SIG-M5 (cell line): ENCODE data around the gene SLC9A4.

Experiments used
- DNase-seq: peaks from one replicate; lab custom pipeline; 2025; lab: John Stamatoyannopoulos, UW

SLC9A4 gene

DNA sequence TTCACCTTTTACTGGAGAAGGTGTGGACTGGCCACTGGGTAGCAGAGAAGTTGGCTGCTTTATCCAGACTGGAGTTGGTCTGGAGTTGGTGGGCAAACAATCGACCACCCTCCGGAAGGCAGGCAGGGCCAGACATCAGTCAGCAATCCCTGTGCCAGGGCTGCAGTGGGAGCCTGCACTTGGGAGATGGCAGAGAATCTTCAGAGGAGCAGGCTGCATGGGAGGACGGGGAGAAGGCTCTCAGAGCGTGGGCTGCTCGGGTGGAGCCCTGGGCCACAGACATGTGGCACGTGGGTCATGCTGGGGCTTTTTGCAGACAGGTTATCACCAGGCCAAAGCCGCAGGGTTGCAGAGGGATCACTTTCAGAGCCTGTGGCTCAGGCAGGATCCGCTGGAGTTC is 29.6 kb downstream of the SLC9A4 start:
- DNase-seq, result no peak

DNA sequence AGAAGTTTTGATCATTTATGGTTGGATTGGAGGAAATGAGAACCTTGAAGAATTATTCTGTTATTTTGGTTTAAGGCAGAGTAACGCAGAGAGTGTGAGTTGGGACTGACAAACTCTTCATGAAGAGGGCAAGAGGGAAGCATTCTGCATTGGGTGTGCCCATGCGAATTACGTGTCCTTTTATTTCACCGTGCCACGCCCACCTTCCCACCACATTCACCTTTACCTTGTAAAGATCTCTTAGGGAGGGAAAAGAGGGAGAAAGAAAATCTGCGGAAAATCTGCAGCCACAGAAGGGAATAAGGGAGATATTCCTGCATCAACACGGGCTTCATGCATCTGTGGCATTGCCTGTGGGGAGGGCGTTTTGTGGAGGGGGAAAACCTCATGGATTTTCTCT is 31.8 kb downstream of the SLC9A4 start:
- DNase-seq, result no peak

DNA sequence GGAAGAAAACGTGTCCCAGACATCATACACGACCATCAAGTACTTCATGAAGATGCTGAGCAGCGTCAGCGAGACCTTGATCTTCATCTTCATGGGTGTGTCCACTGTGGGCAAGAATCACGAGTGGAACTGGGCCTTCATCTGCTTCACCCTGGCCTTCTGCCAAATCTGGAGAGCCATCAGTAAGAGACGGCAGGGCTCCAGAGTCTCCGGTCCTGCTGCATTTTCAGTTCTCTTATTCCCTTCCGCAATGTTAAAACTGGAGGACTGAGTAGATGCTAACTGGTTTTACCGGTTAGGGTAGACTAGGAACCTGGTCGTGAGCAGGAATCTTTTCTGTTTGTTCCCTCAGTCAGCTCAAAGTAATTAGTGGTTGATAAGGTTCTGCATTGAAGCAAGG is 32.3 kb downstream of the SLC9A4 start:
- no peak for DNase-seq

DNA sequence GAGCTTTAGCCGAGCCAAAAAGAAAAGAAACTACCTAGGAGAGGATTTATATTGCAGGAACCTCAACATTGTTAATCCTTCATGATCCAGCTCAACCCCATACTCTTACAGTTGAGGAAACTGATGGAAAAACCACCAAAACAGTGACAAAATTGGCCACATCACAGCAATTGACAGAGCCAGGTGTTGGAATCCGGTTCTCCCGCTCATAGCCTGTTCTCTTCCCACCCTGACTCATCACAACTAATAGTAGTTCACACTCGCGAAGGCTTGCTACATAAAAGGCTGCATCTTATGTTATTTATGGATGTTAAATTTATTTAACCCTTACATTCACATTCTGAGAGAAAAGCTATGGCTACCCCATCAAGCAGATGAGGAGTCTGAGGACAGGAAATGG is 33.7 kb downstream of the SLC9A4 start:
- no peak for DNase-seq

DNA sequence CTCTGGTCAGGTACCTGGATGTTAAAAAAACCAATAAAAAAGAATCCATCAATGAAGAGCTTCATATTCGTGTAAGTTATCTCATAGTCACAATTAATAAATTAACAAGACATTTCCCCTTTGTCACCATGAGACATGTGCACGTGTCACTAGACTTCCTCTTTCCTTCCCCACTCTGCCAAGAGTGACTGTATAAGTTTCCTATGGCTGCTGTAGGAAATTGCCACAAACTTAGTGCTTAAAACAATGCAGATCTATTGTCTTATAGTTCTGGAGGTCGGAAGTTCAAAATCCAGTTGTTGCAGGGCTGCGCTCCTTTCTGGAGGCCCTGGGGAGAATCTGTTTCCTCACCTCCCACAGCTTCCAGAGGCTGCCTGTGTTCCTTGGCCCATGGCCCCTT is 35.8 kb downstream of the SLC9A4 start:
- no peak for DNase-seq

DNA sequence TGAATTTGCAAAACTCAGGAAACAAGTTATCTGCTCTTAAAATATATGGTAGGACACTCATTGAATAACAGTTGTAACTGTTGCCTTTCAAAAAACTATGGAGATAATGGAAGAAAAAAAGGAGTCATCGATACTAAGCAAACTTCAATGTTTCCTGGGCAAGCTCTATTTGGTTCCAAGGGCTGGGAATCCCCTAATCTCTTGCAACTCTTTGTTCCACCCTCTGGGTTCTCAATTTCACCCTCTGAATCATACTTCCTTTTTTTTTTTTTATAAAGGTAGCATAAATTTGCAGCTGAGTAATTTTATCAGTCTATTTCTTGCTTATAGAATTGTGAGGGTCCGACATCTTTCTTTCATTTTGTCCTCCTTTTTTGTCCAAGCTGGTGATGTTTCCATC is 36.7 kb downstream of the SLC9A4 start:
- DNase-seq, result no peak

DNA sequence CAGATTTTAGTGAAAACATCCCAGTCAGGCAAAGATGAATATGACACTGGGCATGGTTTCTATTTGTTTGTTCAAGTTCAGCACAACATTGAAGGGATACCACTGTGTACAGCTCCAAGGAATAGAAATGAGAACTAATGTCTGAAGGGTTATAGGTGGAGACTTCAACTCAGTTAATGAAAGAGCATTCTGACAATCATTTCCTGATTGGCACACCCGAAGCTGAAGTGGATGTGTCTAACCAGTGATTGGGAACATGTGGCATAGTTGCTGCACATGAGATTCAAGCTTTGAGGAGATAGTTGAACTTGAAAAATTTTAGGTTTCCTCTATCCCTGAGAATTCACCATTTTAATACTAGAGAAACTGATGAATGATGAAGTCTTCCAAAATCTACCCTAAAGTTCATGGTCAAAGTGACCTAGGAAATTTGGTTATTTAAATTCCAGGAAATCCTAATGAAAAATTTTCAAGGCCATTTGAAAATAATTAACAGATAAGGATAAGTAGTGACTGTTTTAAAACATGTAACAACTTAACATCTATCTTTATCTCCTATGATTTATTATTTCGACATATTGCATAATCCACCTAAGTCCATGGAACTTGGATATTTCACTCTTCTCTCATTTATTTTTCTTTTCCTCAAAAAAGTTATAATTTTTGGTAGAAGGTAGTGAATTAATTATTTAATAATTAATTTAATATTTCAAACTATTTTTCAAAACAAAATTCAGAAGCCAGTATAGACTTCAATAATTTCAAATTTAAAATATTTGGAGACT is 38.0 kb downstream of the SLC9A4 start:
- DNase-seq, result no peak

DNA sequence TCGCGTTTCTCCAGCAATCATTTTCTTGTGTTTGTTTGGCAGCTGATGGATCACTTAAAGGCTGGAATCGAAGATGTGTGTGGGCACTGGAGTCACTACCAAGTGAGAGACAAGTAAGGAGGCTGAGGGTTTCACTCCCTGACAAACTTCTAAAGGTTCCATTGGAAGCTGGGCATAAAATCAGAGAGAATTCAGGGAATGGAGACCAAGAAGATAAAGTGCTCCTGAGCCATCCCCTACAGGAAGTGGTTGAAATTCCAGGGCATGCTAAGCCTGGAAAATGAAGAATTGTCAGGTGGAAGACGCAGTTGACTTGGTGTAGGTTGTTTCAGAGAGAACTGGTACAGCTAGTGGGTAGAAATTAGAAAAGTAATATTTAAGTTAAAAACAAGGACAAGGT is 39.1 kb downstream of the SLC9A4 start:
- DNase-seq, result no peak

DNA sequence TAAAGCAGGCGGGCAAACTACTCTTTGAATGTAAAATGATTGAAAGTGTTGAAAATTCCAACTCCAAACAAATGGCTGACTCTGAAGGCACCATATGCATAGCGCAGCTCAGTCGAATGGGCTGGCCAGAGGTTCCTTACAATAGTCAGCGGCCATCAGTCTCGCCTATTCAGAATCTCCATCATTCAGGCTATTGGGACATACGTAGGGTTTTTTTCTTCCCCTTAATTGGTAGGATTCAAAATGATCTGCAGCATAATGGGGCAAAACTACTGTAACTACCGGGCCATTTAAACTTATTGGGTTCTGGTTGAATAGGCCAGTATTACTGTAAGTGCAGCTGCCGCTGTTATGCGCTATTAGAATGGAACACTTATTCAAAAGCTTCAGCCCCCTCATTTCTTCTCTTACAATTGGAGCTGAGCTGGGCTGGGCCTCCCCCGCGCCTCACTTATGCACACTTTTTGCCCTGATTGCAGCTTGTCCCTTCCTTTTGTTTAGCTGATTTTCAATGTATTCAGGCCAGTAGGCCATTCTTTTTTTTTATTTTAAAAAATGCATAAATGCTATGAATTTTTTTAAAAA is 40.4 kb downstream of the SLC9A4 start:
- DNase-seq, result no peak

DNA sequence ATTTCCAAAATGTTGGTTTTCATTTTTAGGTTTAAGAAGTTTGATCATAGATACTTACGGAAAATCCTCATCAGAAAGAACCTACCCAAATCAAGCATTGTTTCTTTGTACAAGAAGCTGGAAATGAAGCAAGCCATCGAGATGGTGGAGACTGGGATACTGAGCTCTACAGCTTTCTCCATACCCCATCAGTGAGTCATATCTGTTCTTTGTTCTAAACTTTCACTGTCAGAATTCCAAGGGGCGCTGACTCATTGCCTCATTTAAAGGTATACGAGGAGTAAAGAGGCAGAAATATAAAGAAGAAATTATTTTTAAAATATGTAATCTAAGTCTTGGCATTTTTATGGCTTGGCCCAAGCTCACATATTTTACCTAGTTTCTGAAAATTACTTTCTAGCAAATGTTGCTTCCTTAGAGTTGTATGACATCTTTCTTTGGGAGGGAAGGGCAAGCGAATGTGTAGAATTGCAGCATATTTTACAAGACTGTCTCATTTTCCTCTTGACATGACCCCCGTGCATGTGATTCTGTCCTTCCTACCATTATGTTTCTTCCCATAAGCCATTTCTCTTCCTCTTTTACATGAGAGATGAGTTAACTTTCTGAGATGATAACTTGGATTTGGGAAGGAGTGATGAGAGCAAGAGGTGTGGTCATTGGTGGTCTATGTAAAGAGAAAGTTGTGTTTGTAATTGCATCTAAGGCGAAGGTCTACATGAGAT is 41.2 kb downstream of the SLC9A4 start:
- DNase-seq, result no peak

DNA sequence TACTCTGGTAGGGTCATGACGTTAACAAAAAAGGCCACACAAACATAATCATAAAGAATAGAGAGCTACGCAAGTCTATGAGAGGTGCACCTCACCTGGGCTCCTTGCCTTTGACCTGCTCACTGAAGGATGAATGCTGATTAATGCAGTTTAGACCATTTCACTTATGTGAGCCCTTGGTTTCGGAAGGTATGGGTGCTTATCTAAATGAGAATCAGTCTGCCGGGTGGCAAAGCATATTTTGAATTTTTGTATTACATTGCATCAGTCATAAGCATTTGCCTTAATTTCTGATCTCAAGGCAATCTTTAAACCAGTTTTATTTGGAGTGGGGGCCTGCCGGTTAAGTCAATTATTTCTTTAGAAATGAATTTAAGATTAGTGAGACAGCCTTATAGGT is 42.8 kb downstream of the SLC9A4 start:
- DNase-seq, result no peak

DNA sequence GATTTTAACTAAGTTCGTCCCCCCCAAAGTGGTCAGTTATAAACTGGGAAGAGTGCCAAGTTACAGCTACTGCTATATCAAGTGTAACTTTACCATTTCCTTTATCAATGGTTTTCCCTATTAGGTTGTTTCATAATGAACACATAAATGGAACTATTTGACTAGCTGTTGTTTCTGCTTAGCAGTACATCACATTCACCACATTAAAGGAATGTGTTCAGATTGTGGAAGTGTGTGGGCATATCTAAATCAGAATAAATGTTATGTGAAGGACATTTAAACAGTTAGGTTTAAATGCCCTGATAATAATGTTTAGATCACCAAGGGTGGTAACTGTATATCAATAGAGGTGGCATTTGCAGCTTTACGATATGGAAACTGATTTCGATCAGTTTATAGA is 45.1 kb downstream of the SLC9A4 start:
- DNase-seq, result no peak

DNA sequence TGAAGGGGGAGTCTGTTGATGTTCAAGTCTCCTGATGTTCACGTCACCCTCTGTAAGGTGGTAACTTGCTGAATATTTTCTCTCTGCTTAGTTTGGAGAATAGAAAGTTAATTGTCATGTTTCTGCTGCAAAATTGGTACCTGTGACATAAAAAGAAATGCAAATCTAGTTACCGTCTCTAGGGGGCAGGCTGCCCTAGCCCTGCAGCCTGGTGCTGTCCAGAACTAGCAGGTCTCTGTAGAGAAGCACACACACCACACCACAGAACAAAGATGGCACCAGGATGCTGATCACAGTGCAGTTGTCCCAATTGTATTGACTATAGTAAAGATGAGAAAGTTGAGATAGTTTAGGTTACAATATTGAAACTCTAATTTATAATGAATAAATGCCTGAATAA is 47.0 kb downstream of the SLC9A4 start:
- no peak for DNase-seq

DNA sequence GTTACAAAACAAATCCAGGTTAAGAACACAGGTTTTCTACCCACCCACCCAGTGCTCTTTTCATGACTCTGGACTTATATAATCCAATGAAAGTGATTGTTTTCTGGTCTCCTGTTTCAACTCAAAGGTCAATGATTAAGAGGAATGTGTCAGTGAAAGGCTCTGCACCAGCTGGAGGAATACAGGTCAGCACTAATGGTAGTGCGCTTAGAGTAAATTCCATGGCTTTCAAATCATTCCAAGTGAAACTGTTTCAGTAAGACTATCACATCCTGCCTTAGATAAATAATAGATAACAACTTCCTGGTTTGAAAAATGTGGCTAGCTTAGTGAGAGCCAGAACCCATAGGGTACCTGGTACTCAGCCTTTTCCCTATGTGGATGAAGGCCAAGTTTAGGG is 47.8 kb downstream of the SLC9A4 start:
- DNase-seq, result no peak

DNA sequence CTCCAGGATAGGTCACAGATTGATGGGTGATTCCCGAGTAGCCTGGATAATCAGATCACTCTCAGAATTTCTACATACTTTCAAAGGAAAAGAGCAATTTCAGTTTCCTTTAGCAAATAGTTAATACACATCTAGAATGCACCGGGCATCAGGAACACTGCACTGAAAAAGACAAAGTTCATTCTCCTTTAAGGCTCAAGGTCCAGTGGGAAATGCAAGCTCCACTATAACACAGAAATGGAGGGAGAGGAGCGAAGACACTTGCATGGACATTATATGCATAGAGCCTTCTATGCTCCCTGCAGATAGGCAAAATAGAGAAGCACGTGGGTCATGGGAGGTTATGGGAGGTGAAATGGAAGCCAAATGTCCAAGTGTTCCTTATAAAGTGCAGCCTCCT is 49.1 kb downstream of the SLC9A4 start:
- no peak for DNase-seq

DNA sequence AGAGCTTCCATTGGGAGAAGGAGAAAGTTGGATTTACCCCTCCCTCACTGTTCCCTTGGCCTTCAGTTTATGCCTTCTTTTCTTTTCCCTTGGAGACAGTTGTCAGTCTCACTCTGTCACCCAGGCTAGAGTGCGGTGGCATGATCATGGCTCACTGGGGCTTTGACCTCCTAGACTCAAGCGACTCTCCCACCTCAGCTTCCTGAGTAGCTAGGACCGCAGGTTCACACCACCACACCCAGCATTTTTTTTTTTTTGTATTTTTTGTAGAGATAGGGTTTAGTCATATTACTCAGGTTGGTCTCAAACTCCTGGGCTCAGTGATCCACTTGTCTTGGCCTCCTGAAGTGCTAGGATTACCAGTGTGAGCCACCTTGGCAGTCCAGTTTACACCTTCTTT is 49.9 kb downstream of the SLC9A4 start:
- no peak for DNase-seq

DNA sequence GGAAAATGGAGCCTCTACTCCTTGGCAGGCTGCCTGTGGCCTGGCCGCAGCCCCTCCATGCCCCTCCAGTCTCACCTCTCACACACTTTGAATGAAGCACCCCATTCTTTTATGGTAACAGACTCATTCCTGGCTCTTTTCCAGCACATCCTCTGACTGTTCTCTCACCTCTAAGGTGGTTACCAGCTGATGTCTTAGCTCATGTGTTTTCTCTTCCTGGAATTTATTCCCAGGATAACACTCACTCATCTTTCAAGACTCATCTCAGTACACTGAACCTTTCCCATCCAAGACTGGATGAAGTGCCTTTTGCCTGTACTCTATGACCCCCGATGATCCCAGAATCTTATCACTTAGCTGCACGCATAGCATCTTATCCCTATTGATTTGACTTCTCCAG is 50.6 kb downstream of the SLC9A4 start:
- DNase-seq, result no peak

DNA sequence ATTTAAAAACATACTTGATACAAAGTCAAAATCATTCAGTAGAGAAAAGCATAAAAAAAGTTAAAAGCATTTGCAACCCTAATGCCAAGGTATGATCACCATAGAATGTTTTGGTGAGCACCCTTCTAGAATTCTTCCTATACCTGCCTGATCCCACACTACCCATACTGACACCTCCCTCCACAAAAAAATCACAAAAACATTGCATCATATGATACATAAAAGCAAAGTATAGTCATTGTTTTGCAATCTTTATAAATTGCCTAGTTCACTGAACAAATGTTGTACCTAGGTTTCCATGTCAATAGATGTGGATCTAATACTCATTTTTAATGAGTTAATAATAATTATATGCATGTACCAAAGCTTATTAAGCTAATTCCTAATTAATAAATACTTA is 54.1 kb downstream of the SLC9A4 start:
- DNase-seq, result no peak

DNA sequence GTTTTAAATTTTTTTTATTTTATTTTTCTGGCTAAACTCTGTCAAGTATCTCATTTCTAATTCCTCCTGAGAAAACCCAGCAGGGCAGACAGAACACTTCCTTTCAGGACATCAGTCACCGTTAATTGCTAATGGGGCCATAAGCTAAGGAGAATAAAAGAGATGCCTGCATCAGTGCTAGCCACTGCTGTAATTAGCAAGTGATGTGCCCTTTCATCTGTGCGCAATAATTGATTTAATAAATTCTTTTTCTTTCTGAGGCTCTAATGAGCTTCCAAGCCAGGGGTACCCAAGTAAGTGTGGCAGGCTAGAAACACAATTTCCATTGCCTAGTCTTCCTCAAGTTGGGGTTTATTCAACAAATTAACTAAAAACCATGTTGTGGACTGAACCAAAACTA is 65.5 kb downstream of the SLC9A4 start:
- no peak for DNase-seq

DNA sequence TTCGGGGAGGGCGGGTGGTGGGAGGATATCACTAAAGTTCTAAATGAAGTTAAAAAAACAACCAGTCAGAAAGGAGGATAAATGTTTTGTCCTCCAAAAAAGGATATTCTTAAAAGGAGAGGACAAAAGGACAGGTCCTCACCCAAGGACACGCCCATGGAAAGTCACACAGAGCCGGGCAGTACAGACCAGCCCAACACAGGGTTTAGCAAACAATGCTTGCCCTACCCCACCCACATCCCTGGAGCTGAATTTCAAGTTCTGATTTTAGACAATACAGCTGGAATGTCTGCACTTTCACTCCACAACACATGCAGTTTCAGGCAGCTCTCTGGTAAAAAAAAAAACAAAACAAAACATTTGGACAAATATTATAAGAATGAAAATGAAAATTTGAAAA is 67.9 kb downstream of the SLC9A4 start:
- no peak for DNase-seq

DNA sequence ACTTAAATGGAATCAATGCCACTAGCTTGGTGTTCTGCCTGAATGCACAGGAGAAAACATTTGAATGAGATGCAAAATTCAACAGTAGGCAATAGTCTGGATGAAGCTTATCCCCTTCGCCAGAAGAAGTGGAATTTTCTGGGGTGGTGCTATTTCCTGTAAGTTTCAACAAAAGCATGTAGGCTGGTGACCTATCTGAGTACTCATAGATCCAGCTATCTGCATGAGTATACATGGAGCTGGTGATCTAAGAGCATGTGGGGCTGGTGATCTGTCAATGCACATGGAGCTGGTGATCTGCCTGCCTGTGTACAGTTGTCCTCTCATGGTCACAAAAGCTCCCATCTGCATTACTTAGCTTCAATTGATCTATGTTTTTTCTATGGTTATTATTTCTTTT is 71.2 kb downstream of the SLC9A4 start:
- DNase-seq, result no peak

DNA sequence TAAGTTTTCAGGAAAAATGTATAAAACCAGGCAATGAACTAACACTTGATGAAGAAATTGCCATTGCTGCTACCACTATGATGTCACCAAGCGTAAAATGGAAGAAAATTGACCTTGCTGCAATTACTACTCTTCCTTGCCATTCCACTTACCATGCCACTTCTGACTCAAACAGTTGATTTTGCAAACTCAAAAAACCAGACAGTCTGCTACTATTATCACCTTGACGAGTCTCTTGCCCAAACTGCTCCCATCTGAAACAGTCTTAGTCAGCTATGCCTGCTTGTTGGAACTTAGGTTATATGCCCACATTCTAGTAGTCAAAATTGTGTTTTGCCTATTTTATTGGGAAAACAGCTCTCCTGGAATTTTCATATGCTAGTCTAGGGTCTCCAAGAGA is 74.4 kb downstream of the SLC9A4 start:
- DNase-seq, result no peak

DNA sequence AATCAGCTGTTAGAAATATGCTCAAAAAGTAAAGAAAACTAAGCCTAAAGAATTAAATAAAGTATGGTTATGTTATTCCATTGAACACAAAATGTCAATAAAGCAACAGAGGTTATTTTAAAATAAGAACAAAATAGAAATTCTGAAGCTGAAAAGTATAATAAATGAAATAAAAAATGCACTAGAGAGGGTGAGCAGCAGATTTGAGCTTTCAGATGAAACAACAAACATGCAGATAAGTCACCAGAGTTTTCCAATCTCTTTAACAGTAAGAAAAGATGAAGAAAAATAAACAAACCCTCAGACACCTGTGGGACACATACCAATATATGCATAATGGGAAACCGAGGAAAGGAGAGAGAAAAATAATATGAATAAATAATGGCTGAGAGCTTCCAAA is 76.0 kb downstream of the SLC9A4 start:
- no peak for DNase-seq

DNA sequence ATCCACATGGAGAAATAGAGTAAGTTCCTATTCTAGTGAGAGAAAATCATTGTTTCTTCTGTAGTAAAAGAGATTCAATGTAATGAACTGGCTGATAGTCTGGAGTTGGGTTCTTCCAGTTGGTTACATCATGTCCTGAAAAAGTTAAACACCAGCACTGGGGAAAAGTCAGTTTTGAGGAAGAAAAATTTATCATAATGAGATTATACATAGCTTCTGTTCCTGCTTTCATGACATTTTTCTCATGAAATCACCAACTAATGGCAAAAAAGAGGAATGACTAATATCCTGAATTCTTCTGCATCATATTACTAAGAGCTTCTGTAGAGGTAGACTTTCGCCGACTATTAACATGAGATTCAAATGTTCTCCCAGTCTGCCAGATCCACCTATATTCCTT is 77.1 kb downstream of the SLC9A4 start:
- no peak for DNase-seq
